H1 (cell line): Measurements from ENCODE around the gene RBMX.

Experiments
- ATF3 ChIP-seq: IDR thresholded peaks from 2 replicates; pipeline ENCODE4 v1.6.1; 2011; ENCODE audit warnings: low read depth, mild to moderate bottlenecking, low read length; ENCODE audit not compliant: insufficient read depth
- BRCA1 ChIP-seq: IDR thresholded peaks from 2 replicates; pipeline ENCODE4 v1.6.1; 2012; ENCODE audit warnings: low read depth, low read length, improper control_type of control experiment
- CREB1 ChIP-seq: IDR thresholded peaks from 2 replicates; pipeline ENCODE4 v1.6.1; 2012; ENCODE audit warnings: inconsistent platforms
- EGR1 ChIP-seq: IDR thresholded peaks from 2 replicates; pipeline ENCODE4 v1.6.1; 2011; ENCODE audit warnings: low read depth, low read length, borderline replicate concordance
- EZH2 ChIP-seq: fragments of 200-600 bp; sonication (generic); IDR thresholded peaks from 2 replicates; pipeline ENCODE4 v1.7.1; 2012; ENCODE audit warnings: low read depth, mild to moderate bottlenecking, moderate library complexity, low read length, inconsistent platforms; ENCODE audit not compliant: severe bottlenecking
- HDAC6 ChIP-seq: IDR thresholded peaks from one replicate; pipeline ENCODE4 v1.7.1; 2012; ENCODE audit warnings: low read depth, mild to moderate bottlenecking, inconsistent platforms, low read length, moderate library complexity
- POLR2A ChIP-seq, 2 experiments: IDR thresholded peaks; 1 replicate in 1 of 2; 2 replicates in 1 of 2; pipeline ENCODE4 v1.6.1; 2011; ENCODE audit warnings: low read depth in 2 of 2, low read length in 2 of 2, mild to moderate bottlenecking in 2 of 2; ENCODE audit errors: control extremely low read depth in 1 of 2
- RAD21 ChIP-seq, 2 experiments: IDR thresholded peaks in 1 of 2; conservative IDR thresholded peaks in 1 of 2; 2 replicates each; pipeline ENCODE4 v1.6.1; 2011; ENCODE audit warnings: low read depth in 2 of 2, low read length in 2 of 2, improper control_type of control experiment in 1 of 2, inconsistent platforms in 1 of 2, mild to moderate bottlenecking in 1 of 2, moderate library complexity in 1 of 2
- RBBP5 ChIP-seq: IDR thresholded peaks from 2 replicates; pipeline ENCODE4 v1.7.1; 2012; ENCODE audit warnings: low read depth, mild to moderate bottlenecking, inconsistent platforms, low read length, moderate library complexity, borderline replicate concordance
- SUZ12 ChIP-seq: fragments of 200-600 bp; sonication (generic); IDR thresholded peaks from 2 replicates; pipeline ENCODE4 v1.6.1; 2012; ENCODE audit warnings: mild to moderate bottlenecking, inconsistent platforms, low read length, moderate library complexity, mixed read lengths
- TCF12 ChIP-seq: IDR thresholded peaks from 2 replicates; pipeline ENCODE4 v1.6.1; 2011; ENCODE audit warnings: low read depth, mild to moderate bottlenecking, low read length
- YY1 ChIP-seq: IDR thresholded peaks from 2 replicates; pipeline ENCODE4 v1.6.1; 2011; ENCODE audit warnings: low read depth, mild to moderate bottlenecking, low read length
- TF ChIP-seq, protein P1 (sequence below), 3 experiments: IDR thresholded peaks; 1 replicate in 2 of 3; 2 replicates in 1 of 3; pipeline versions ENCODE4 v1.5.1 to v1.6.1; 2011; ENCODE audit warnings: low read length in 3 of 3, mild to moderate bottlenecking in 3 of 3, inconsistent platforms in 2 of 3, low read depth in 1 of 3, moderate library complexity in 1 of 3; ENCODE audit not compliant: insufficient read depth in 1 of 3; ENCODE audit errors: control extremely low read depth in 1 of 3
- TF ChIP-seq, protein P2 (sequence below): IDR thresholded peaks from 2 replicates; pipeline ENCODE4 v1.6.1; 2012; ENCODE audit warnings: inconsistent platforms

DNA sequence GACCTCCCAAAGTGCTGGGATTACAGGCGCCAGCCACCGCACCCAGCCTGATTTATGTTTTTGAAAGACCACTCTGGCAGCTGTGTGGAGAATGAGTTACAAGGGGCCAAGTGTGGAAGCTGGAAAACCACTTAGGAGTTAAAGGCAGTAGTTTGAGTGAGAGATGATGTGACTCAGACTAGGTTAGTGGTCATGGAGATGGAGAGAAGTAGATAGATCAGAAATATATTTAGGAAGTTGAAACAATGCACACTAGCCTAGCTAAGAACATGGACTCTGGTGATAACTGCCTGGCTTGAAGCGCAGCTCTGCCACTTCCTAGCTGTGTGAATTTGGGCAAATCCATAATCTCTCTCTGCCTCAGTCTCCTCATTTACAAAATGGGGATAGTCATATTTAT, 11.9 kb upstream of the RBMX start:
- TF ChIP-seq HDAC6 (no peak), BRCA1 (no peak), SUZ12 (no peak), ATF3 (no peak), TCF12 (no peak), CREB1 (no peak), EGR1 (no peak), YY1 (no peak), EZH2 (no peak), POLR2A (IDR thresholded peaks at IDR 0.05; ENCODE audit: control extremely low read depth in 1 of 2, low read depth in 2 of 2, low read length in 2 of 2) (no peak), RAD21 (IDR thresholded peaks at IDR 0.05 in 1 of 2, conservative IDR thresholded peaks at IDR 0.05 in 1 of 2; ENCODE audit: low read depth in 2 of 2, low read length in 2 of 2) (no peak), RBBP5 (no peak)
- TF ChIP-seq, protein P1, sequence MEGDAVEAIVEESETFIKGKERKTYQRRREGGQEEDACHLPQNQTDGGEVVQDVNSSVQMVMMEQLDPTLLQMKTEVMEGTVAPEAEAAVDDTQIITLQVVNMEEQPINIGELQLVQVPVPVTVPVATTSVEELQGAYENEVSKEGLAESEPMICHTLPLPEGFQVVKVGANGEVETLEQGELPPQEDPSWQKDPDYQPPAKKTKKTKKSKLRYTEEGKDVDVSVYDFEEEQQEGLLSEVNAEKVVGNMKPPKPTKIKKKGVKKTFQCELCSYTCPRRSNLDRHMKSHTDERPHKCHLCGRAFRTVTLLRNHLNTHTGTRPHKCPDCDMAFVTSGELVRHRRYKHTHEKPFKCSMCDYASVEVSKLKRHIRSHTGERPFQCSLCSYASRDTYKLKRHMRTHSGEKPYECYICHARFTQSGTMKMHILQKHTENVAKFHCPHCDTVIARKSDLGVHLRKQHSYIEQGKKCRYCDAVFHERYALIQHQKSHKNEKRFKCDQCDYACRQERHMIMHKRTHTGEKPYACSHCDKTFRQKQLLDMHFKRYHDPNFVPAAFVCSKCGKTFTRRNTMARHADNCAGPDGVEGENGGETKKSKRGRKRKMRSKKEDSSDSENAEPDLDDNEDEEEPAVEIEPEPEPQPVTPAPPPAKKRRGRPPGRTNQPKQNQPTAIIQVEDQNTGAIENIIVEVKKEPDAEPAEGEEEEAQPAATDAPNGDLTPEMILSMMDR (IDR thresholded peaks at IDR 0.05; ENCODE audit: control extremely low read depth in 1 of 3, insufficient read depth in 1 of 3, low read depth in 1 of 3, low read length in 3 of 3) = no peak
- TF ChIP-seq, protein P2, sequence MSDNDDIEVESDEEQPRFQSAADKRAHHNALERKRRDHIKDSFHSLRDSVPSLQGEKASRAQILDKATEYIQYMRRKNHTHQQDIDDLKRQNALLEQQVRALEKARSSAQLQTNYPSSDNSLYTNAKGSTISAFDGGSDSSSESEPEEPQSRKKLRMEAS = no peak
